ENCODE measurements around the gene MISP. TPM values are rescaled to one million over a fixed set of nuclear protein-coding genes. Genes with fewer than 3 reads are reported as not detected.

The MISP gene
- total and polyA plus RNA-seq, 9 of the 15 experiments (the other 6 are each of a cell fraction or from before 2014, with no cell fraction given), result 0.04 to 0.29 (median 0.05) TPM; not detected in 5

DNA sequence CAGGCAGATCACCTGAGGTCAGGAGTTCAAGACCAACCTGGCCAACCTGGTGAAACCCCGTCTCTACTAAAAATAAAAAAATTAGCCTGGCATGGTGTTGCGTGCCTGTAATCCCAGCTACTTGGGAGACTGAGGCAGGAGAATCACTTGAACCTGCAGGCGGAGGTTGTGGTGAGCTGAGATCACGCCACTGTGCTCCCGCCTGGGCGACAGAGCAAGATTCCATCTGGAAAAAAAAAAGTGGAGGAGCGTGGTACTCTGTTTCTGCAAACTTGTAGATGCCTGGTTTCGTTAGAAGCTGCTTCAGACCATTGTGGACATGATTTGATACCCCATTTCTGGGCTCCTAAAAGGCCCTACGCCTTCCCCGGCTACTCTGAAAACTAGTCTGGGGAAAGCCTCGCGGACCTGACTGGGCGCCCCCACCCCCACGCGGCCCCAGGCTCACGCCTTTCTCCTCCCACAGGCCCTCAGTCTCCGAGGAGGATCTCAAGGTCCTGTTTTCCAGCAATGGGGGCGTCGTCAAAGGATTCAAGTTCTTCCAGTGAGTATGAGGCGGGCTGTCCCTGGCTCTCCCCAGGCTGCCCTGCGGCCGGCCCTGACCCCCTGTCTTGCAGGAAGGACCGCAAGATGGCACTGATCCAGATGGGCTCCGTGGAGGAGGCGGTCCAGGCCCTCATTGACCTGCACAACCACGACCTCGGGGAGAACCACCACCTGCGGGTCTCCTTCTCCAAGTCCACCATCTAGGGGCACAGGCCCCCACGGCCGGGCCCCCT is 59.4 kb downstream of the MISP start:
- FAIRE-seq (no peak), DNase-seq (ENCODE audit: extremely low read depth in 1 of 4, low spot score in 3 of 4) (peak in 2 of 4 experiments; percentile 44 to 48), ATAC-seq (no peak)
- CTCF ChIA-PET (ENCODE audit: low intra/inter-chr PET ratio), result no interaction called here
- Histone ChIP-seq H3K4me3 (no peak overlapping the region), H3K27ac (ENCODE audit: extremely low read depth, low read depth, low read length) (no peak overlapping the region), H3K9me3 (replicated peaks; ENCODE audit: control insufficient read depth, insufficient read depth, low read depth, low read length) (peaks cover 3% of the 10 kb centered on the region), H3K27me3 (ENCODE audit: control insufficient read depth in 2 of 2, insufficient read depth in 2 of 2, low read length in 2 of 2) (no peaks in the 10 kb centered on the region), H3K9me1 (ENCODE audit: control insufficient read depth, insufficient read depth, low read length) (no peaks in the 10 kb centered on the region), H2AFZ (ENCODE audit: low read depth, low read length) (no peak overlapping the region), H3K36me3 (ENCODE audit: control insufficient read depth, insufficient read depth, low read length) (peaks cover 94% of the 10 kb centered on the region), H3K4me2 (ENCODE audit: insufficient read depth, low read length) (no peak overlapping the region), H4K20me1 (replicated peaks; ENCODE audit: control insufficient read depth, insufficient read depth, low read length) (no peaks in the 10 kb centered on the region), H3K9ac (ENCODE audit: insufficient read depth in 1 of 2, low read depth in 2 of 2, low read length in 2 of 2) (no peak overlapping the region), H3K79me2 (ENCODE audit: control insufficient read depth, insufficient read depth, low read length) (peaks cover 38% of the 10 kb centered on the region), H3K4me1 (replicated peaks in 1 of 2; ENCODE audit: control insufficient read depth in 2 of 2, insufficient read depth in 2 of 2, low read length in 2 of 2) (peaks cover 0 to 46% of the 10 kb centered on the region in 2 experiments; a peak in 2 of 5 replicates)
- WGBS (ENCODE audit: insufficient coverage, low coverage, missing lambda C conversion rate), result 91% methylated on average over 29 of the region's 30 CpGs
- BruUV-seq (replicated peaks), result no TSS peak
- POLR2A ChIA-PET, result interaction anchor here (0.6 to 3.0 kb wide), 5 partner anchors 9 to 17 kb away, joined by 3 to 20 read pairs (median 4); partner anchors contain the start of gene PTBP1
- in situ Hi-C loops (cut with MboI) (no loop called here), intact Hi-C loops (cut with micrococcal nuclease) (no loop called here)
- peak; percentile 48 for TF ChIP-seq POLR2G (IDR thresholded peaks at IDR 0.05; ENCODE audit: low read depth, low read length)
- TF ChIP-seq ELF1 (tag; IDR thresholded peaks at IDR 0.05), result no peak
- TF ChIP-seq ETS2 (tag; IDR thresholded peaks at IDR 0.05; ENCODE audit: borderline replicate concordance, poor library complexity, severe bottlenecking), result no peak
- TF ChIP-seq TAL1 (IDR thresholded peaks at IDR 0.05), result no peak
- TF ChIP-seq NFIC (IDR thresholded peaks at IDR 0.05), result peak; percentile 15; the same call in 1 of the 2 replicates
- no peak for TF ChIP-seq SNAPC5 (CRISPR knock-in tag; IDR thresholded peaks at IDR 0.05)
- TF ChIP-seq TEAD2 (tag; IDR thresholded peaks at IDR 0.05), result no peak
- TF ChIP-seq ZKSCAN1 (IDR thresholded peaks at IDR 0.05; ENCODE audit: low read depth, low read length), result no peak
- TF ChIP-seq, protein P1, sequence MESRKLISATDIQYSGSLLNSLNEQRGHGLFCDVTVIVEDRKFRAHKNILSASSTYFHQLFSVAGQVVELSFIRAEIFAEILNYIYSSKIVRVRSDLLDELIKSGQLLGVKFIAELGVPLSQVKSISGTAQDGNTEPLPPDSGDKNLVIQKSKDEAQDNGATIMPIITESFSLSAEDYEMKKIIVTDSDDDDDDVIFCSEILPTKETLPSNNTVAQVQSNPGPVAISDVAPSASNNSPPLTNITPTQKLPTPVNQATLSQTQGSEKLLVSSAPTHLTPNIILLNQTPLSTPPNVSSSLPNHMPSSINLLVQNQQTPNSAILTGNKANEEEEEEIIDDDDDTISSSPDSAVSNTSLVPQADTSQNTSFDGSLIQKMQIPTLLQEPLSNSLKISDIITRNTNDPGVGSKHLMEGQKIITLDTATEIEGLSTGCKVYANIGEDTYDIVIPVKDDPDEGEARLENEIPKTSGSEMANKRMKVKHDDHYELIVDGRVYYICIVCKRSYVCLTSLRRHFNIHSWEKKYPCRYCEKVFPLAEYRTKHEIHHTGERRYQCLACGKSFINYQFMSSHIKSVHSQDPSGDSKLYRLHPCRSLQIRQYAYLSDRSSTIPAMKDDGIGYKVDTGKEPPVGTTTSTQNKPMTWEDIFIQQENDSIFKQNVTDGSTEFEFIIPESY (CRISPR knock-in tag; IDR thresholded peaks at IDR 0.05), result peak; percentile 93
- no peak for TF ChIP-seq SRSF7 (optimal IDR thresholded peaks at IDR 0.05; ENCODE audit: low read depth, low read length)
- no peak for TF ChIP-seq ATF3 (IDR thresholded peaks at IDR 0.05)
- TF ChIP-seq ATF3 (CRISPR knock-in tag; conservative IDR thresholded peaks at IDR 0.05), result no peak
- TF ChIP-seq POLR2A (conservative IDR thresholded peaks at IDR 0.05), result peak; percentile 64; the same call in 1 of the 2 replicates
- no peak for TF ChIP-seq ZNF232 (CRISPR knock-in tag; IDR thresholded peaks at IDR 0.05)
- TF ChIP-seq FOXK2 (conservative IDR thresholded peaks at IDR 0.05 in 1 of 2, IDR thresholded peaks at IDR 0.05 in 1 of 2; ENCODE audit: low read depth in 2 of 2), result no peak
- peak; percentile 10 for TF ChIP-seq ZFP36 (IDR thresholded peaks at IDR 0.05; ENCODE audit: low read depth, low read length, partially characterized antibody)
- no peak for TF ChIP-seq KDM2B (CRISPR knock-in tag; IDR thresholded peaks at IDR 0.05)
- no peak for TF ChIP-seq MEIS2 (IDR thresholded peaks at IDR 0.05; ENCODE audit: partially characterized antibody)
- TF ChIP-seq RBFOX2 (IDR thresholded peaks at IDR 0.05; ENCODE audit: low read depth, low read length), result peak; percentile 56
- TF ChIP-seq NELFE (IDR thresholded peaks at IDR 0.05; ENCODE audit: insufficient read depth, insufficient read length), result no peak
- TF ChIP-seq SUPT5H (IDR thresholded peaks at IDR 0.05), result peak; percentile 50; the same call in 1 of the 2 replicates
